Pons (tissue), 1 donor: ENCODE data around the gene DCTPP1.
"Not testable (repeated sequence)": the region's sequence is repeated elsewhere in the genome, so short reads cannot be mapped to it uniquely, and the experiment has no call there.

ENCODE experiments used
- DNase-seq: peaks from one replicate; pipeline ENCODE4 v3.0.0-alpha.2; 2016; ENCODE audit warnings: low spot score

The DCTPP1 gene

DNA sequence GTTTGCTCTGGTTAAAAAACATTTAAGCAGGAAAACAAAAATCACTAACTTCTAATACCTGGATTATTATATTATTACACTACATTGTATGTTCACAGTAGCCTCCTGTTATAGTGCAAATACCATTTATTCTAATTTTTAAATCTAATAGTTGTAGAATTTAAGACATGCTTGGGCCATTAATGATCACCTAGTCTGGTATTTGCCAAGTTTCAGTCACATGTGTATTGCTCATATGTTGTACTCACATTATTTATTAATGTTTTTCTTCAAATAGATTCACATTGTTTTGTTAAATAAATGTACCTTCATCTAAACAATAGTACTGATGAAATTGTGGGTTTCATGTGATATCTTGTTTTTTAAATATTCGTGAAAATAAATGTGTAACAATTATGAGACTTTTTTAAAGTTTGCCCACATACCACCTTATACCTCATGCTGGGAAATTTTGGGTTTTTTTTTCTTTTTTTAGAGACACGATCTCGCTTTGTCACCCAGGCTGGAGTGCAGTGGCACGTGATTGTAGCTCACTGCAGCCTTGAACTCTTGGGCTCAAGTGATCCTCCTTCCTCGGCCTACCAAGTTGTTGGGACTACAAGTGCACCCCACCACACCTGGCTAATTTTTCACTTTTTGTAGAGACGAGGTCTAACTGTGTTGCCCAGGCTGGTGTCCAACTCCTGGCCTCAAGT lies 16.6 kb downstream of the DCTPP1 start:
- DNase-seq = no peak

DNA sequence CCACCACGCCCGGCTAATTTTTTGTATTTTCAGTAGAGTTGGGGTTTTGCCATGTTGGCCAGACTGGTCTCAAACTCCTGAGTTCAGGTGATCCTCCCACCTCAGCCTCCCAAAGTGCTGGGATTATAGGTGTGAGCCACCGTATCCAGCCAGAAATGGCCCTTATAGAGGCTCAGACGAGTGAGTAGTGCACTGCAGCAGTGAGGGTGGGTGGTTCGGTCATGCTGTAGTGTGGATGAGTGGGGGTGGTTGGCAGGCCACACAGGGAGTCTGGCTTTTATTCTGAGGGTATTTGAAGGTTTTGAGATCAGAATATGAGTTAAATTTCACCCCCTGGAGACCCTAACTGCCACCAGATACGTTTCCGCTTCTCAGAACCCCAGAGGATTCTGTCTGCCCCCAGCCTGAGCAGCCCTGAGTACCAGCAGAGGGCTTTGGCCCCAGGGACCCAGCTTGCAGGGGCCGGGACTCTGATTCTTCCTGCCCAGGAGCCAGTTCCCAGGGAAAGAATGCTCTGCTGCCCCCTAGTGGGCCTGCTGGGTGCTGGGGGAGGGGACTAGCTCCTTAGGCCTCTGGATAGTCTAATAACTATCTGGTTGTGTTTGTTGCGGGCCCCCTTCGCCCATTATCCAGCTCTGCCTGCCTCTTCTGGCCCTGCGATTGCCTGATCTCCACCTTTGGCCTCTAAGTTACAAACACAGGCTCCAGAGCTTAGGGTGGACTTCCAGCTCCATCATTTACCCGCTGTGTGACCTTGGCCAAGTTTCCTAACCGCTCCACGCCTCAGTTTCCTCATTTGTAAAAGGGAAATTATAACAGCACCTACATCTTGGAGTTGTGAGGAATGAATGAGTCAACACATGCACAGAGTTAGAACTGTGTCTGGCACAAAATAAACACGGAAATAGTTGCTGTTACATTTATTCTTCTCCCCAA lies 20.4 kb downstream of the DCTPP1 start:
- peak; percentile 92 for DNase-seq

DNA sequence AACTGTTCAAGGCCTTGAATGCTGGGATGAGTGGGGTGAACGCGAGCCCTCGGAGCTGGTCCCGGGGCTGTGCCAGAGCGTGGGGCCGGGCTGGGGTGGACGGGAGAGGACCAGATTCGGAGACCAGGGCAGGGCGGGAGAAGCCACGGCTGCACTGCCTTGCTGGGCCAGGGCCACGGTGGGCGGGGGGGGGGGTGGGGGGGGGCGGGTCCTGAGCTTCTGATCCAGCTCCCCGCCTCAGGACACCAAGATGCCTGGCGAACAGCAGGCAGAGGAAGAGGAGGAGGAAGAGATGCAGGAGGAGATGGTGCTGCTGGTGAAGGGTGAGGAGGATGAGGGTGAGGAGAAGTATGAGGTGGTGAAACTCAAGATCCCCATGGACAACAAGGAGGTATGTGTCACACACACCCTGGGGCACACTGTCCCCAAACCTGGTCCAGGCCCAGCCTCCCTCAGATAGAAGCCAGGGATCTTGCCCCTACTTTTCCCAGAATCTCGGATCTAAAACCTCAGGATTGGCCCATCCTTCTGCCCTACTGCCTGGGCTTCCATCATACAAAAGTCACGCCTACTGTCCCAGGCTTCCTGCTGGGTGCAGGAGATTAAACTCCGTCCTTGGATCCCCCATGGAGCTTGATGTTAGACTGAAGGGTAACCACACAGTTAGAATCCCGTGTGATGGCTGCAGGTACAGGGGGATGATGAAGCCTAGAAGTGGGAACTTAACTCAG lies 21.9 kb downstream of the DCTPP1 start:
- no peak for DNase-seq

DNA sequence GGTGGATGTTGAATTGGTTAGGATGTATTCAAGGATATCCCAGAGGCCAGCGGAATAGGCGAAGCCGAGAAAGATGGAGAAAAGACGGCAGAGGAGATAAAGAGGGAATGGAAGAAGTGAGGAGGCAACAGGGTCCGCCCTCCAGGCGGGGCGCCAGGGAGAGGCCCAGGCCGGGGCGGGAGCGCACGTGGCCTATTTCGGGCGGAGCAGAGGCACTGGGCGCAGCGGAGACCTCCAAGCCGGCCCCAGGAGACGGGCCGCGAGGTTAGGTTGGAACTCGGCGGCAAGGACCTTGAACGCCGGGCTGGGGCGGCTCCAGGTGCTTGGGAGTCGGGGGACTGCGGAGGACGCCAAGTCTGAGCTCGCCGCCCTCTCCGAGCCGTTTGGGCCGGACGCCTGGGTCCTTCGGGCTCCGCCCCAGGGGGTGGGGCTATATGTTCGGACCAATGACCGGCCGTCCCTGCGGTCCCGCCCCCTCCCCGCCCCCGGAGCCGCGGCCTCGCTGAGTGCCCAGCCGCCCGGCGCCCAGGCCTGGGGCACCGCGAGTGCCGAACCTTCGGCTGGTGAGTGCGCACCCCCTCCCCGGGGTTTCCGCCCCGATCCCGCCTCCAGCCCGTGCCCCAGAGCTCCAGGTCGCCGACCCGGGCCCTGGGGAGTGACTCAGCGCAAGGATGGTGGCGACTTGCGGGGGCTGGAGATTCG lies 22.6 kb downstream of the DCTPP1 start, which contains the start of gene ZNF771:
Gene ZNF771, plus strand, starts transcription at position 505 of the 702 bp plus-strand sequence. CDS start 448 bp downstream, outside the sequence.
- peak; percentile 87 for DNase-seq

DNA sequence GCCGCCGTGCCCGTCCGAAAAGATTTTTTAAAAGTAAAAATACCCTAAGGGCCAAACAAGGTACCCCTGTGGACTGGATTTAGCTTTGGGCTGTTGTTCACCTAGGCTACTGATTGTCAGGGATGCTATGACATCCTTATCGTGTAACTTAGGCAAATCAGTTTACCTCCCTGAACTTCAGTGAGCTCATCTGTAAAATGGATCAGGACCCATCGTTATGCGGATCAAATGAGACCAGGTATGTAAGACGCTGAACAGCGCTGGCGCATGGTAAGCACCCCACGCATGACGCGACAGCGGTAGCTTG lies 23.1 kb downstream of the DCTPP1 start:
- no peak for DNase-seq

DNA sequence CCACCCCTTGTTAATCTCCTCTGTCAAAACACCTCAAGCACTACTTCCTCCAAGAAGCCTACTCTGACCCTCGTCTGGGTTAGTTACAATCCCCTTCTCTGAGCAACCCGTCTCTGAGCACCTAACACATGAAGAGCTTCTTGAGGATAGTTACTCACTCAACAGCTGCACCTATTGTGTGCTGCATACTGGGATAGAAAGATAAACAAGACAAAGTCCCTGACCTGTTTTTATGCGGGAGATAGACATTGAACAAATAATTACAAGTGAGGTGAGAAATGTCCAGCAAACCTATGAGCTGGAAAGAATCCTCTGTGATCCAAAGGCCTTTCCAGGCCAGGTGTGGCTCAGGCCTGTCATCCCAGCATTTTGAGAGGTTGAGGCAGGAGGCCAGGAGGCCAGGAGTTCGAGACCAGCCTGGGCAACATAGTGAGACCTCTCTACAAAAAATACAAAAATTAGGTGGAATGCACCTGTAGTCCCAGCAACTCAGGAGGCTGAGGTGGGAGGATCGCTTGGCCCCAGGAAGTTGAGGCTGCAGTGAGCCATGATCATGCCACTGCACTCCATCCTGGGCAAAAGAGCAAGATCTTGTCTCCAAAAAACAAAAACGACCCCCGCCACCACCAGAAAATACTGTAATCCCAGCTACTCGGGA lies 27.9 kb downstream of the DCTPP1 start:
- no peak for DNase-seq

DNA sequence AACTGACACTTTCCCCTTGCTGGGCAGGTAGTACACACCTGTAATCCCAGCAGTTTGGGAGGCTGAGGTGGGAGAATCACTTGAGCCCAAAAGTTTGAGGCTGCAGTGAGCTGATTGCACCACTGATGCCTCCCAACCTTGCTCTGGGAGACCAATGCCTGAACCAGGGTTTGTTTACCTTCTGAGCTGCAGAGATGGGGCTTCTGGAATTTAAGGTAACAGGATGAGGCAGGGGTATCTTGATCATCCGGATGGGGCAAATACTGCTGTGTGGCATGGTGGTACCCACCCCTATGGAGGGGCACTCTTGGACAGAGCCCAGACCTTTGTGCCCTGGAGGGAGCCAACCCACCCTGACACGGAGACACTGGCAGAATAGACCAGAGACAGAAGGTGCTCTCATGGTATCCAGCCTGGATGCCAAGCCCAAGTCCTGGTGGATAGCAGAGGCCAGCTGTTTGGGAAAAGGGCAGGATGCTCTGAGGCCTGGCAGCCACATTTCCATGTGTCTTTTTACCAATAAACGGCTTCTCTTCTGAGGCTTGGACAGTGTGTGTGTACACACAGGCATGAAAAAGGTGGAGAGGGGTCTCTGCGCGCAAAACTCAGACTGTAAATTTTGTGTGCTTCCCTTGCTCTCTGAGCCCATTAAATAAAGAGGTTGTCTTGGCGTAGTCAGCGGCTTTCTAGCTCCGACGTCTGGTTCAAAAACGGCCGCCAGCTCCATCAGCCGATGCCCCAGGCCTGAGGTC lies 30.2 kb downstream of the DCTPP1 start:
- DNase-seq = no peak

DNA sequence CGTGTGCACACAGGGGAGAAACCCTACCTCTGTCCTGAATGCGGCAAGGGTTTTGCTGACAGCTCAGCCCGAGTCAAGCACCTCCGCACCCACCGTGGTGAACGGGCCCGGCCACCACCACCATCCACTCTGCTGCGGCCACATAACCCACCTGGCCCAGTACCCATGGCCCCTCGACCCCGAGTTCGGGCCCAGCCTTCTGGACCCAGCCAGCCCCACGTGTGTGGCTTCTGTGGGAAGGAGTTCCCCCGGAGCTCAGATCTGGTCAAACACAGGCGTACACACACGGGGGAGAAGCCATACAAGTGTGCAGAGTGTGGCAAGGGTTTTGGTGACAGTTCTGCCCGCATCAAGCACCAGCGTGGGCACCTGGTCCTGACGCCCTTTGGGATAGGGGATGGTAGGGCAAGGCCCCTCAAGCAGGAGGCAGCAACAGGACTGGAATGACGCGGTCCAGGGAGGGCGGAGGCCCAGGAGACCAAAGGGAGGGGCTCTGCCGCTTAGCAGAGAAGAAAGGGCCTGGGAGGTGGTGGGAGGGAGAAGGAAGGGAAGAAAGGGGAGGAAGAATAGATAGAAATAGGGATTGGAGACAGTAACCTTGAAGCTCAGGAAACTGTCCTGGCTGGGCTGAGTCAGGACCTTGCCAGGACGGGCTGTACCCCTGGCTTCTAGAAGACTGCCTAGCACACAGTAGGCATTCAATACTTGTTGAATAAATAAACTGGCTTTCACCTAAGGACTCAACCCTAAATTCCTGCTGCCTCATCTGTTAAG lies 31.0 kb downstream of the DCTPP1 start:
- no peak for DNase-seq

DNA sequence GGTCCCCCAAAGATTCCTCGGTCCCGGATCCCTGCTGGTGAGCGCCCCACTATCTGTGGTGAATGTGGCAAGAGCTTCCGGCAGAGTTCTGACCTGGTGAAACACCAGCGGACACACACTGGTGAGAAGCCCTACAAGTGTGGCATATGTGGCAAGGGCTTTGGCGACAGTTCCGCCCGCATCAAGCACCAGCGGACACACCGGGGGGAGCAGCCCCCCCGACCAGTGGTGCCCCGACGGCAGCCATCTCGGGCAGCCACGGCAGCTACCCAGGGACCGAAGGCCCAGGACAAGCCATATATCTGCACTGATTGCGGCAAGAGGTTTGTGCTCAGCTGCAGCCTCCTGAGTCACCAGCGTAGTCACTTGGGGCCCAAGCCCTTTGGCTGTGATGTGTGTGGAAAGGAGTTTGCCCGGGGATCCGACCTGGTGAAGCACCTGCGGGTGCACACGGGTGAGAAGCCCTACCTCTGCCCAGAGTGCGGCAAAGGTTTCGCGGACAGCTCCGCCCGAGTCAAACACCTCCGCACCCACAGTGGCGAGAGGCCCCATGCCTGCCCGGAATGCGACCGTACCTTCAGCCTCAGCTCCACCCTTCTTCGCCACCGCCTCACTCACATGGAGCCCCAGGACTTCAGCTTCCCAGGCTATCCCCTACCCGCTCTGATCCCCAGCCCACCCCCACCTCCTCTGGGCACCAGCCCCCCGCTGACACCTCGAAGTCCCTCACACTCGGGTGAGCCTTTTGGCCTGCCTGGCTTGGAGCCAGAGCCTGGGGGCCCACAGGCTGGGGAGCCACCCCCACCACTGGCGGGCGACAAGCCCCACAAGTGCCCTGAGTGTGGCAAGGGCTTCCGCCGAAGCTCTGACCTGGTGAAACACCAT lies 31.8 kb downstream of the DCTPP1 start:
- DNase-seq = no peak

DNA sequence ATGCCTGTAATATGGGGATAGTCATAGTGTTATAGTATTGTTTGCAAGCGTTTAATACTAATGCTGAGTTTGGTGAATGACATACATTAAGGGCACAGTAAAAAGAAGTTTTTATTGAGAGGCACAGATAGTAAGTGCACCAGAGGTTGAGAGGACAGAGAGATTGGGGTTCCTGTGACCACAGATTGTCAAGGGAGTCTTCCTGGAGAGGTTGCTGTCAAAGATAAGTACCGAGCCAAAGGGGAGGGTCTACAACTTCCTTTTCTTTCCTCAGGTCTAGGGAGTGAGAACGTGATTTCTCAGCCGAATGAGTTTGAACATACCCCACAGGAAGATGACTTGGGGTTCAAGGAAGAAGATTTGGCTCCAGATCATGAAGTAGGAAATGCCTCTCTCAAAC lies 32.8 kb downstream of the DCTPP1 start:
- no peak for DNase-seq

DNA sequence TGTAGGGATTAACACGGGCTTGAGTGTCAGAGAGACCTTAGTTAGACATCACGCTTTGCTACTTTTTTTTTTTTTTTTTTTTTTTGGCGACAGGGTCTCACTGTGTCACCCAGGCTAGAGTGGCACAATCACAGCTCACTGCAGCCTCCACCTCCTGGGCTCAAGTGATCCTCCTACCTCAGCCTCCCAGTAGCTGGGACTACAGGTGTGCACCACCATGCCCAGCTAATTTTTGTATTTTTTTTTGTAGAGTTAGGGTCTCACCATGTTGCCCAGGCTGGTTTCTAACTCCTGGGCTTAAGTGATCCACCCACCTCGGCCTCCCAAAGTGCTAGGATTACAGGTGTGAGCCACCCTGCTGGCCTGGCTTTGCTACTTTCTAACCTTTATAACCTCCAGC lies 33.2 kb downstream of the DCTPP1 start:
- DNase-seq = not testable (repeated sequence)

DNA sequence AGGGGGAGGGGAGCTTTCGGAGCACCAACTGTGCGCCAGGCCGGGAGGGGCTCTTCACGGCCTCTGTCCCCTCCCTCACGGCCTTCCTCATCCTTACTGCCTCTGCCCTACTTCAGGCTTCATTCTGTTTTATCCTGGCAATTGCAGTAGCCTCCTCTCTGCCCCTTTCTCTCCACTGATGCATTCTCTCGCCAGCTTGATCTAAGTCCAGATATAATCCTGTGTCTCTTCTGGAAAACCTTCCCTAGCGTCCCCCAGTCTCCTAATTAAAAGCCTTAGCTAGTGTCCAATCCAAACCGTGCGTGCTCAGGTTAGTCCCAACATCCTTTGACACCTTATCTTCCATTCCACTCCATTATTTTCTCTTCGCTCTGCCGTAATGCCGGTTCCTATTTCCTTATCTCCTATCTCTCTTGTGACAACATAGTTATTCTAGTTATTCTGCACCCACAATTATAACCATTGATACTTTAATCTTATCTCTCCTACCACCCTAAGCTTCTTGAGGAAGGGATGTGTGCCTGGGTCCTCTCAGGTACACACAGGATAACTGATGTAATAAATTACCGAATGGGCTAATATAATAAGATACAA lies 33.7 kb downstream of the DCTPP1 start:
- DNase-seq = no peak

DNA sequence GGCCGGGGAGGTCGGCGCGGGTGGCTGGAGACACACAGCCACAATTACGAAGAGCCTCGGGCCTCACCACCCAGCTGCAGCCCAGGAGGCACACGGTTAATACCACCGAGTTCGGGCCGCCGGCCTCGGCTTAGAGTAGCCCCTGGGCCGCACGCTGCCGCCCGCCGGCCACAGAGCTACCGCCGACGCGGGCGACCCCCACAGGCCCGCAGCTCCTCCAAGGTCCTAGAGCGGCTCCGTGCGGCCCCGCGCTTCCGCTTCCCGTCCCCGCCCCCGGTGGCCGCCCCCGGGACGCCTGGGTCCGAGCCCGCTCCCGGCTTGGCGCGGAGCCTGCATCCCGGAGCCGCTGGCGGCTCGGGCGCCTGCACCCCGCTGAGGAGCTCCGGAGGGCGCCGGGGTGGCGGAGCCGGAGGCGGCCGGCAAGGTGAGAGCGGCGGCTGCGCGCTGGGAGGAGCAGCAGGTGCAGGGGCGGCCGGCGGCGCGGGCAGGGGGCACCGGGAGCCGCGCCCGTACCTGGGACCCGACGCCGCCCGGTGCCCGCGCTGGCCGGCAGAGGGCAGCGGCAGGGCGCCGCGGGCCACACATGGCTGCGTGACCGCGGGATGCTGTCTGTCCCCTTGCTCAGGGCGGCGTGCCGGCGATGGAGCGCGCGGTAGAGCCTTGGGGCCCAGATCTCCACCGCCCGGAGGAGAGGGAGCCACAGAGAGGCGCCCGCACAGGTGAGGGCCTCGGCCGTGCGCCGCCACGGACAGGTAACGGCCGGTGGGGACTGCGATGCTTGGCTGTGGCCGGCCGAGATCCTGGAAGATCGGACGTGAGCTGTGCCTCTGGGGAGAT lies 34.5 kb downstream of the DCTPP1 start, which contains the start of gene ZNF48:
Gene ZNF48, plus strand, starts transcription at position 266 of the 837 bp plus-strand sequence. Its CDS starts 375 bp downstream, at position 641.
- DNase-seq = peak; percentile 84

DNA sequence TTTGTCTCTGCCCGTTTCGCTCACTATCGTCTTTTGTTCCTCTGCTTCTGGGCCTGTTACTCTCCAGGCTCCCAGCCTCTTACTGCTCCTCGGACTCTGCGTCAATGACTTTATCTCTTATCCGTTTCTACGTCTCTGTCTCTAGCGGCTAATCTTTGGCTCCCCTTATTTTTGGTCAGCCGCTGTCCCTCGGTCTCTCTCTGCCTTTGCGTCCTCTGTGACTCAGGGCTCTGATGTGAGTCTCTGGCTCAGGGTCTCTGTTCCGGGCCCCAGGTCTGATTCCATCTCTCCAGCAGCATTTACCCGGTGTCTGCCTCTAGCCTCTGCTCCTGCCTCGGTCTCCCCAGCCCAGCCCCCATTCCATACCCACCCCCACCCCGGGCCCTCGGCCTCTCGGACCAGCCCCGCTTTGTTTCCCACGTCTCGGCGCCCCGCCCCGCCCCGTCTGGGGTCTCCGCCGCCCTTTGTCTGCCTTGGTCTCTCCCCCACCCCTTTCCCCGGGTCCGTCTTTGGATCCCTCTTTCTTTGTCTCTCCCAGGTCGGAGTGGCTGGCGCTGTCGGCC lies 35.2 kb downstream of the DCTPP1 start:
- DNase-seq = no peak

DNA sequence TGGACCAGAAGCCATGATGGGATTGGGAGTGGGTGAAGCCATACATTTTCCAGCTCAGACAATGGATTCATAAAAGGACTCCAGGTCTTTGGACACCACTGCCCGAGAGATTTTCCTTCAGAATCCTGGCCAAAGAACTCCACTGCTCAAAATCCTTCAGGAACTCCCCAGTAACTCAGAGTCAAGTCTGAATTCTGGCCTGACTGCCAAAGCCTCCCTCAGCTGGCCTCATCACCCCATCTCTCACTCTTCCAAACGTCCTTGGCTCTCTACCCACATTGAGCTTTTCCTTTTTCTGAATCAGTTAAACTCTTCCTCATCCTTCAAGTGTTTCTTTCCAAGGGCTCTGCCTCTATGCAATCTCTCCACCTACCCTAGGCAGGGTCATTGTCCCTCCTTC lies 46.3 kb downstream of the DCTPP1 start:
- DNase-seq = no peak

DNA sequence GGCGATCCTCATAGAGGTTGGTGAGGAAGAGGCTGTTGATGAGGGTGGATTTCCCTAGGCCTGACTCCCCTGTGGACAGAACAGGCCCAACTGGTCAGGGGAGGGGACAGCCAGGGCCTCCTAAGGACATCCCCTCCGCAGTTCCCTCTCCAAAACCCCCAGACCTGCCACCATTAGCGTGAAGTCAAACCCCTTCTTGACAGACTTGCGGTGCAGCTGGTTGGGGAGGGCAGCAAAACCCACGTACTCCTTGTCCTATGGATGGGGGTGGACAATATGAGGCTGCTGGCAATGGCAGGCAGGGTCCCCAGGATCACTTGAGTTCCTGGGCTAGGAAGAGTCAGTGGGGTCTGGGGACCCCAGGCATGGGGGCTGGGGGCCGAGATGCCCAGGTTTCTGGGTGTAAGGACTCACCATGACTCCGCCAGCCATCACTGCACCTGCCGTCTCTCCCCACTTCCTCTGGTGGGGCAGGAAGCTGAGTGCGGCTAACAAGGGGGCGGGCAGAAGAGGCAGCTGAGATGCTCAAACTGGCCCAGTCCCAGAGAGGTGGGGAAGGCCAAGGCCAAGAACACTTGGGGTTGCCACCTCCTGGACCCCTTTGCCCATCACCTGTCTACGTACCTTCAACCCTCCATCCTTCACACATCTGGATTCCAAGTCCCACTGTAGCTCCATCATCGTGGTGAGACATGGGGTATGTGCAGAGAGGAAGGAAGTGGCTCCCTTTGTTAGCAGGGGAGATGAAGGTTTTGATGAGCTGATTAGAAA lies 47.5 kb downstream of the DCTPP1 start, which contains the start of gene SEPTIN1:
Gene SEPTIN1, minus strand, starts transcription at position 451 of the 771 bp plus-strand sequence. Its CDS starts 19 bp downstream, at position 432.
- no peak for DNase-seq
